ENCODE measurements around the gene WWC2. TPM values are rescaled to one million over a fixed set of nuclear protein-coding genes. Genes with fewer than 3 reads are reported as not detected.

The WWC2 gene
- total RNA-seq, 1 experiment from 2014 or later: 82.8 TPM

DNA sequence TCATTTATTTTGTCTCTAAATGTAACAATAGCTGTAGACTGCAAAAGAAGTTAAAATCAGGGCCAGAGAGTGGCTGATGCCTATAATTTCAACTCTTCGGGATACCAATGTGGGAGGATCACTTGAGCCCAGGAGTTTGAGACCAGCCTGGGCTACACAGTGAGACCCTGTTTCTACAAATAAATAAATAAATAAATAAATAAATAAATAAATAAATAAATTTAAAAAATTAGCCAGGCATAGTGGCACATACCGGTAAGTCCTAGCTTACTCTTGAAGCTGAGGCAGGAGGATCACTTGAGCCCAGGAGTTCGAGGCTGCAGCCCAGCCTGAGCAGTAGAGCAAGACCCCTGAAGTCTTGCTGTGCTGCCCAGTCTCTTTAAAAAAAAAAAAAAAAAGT, 79.1 kb downstream of the WWC2 start:
- no peaks in the 10 kb centered on the region for H3K9me3 ChIP-seq (ENCODE audit: low read depth, low read length, poor library complexity, severe bottlenecking)
- H3K4me1 ChIP-seq (ENCODE audit: insufficient read depth, low read length, poor library complexity, severe bottlenecking): peaks cover 68% of the 10 kb centered on the region
- no peaks in the 10 kb centered on the region for H3K27me3 ChIP-seq (replicated peaks; ENCODE audit: insufficient read depth, low read depth, low read length, poor library complexity)
- no TSS peak for BruUV-seq (replicated peaks)
- no peaks in the 10 kb centered on the region for H3K36me3 ChIP-seq (ENCODE audit: insufficient read depth, low read length, poor library complexity, severe bottlenecking)
- H3K27ac ChIP-seq (ENCODE audit: low read depth, low read length, poor library complexity, severe bottlenecking): no peak overlapping the region
- H3K4me3 ChIP-seq (ENCODE audit: low read depth, low read length, poor library complexity, severe bottlenecking): no peak overlapping the region
- TF ChIP-seq, protein P1, sequence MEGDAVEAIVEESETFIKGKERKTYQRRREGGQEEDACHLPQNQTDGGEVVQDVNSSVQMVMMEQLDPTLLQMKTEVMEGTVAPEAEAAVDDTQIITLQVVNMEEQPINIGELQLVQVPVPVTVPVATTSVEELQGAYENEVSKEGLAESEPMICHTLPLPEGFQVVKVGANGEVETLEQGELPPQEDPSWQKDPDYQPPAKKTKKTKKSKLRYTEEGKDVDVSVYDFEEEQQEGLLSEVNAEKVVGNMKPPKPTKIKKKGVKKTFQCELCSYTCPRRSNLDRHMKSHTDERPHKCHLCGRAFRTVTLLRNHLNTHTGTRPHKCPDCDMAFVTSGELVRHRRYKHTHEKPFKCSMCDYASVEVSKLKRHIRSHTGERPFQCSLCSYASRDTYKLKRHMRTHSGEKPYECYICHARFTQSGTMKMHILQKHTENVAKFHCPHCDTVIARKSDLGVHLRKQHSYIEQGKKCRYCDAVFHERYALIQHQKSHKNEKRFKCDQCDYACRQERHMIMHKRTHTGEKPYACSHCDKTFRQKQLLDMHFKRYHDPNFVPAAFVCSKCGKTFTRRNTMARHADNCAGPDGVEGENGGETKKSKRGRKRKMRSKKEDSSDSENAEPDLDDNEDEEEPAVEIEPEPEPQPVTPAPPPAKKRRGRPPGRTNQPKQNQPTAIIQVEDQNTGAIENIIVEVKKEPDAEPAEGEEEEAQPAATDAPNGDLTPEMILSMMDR (conservative IDR thresholded peaks at IDR 0.05; ENCODE audit: low read depth, low read length): no peak
- TF ChIP-seq EZH2 (IDR thresholded peaks at IDR 0.05; ENCODE audit: borderline replicate concordance, low read depth, low read length, poor library complexity, severe bottlenecking): no peak
- intact Hi-C loops (cut with micrococcal nuclease; ENCODE audit: unreplicated experiment): no loop called here
- POLR2A ChIA-PET (ENCODE audit: low non-redundant PET): no interaction called here
- CTCF ChIA-PET: no interaction called here
- no peak for DNase-seq (ENCODE audit: low spot score)

- CTCF ChIA-PET: no interaction called here
- no TSS peak for BruUV-seq (replicated peaks)
- POLR2A ChIA-PET (ENCODE audit: low non-redundant PET): no interaction called here
These were observed 81.0 kb downstream of the WWC2 start for GRCh38 chr4:183180096-183180495.

DNA sequence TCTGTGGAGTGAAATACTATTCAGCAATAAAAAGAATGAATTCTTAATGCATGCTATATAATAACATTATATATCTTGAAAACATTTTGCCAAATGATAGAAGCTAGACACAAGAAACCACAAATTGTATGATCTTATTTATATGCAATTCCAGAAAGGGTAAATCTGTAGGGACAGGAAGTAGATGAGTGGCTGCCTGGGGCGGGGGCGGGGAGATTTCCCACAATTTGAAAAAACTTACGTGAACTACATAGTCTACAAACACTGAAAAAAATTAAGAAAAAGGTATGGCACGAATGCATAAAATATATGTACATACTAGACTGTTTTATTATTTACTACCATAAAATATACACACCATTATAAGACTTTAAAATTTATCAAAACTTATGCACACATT, 81.6 kb downstream of the WWC2 start:
- CTCF ChIA-PET: no interaction called here
- no peaks in the 10 kb centered on the region for H3K27me3 ChIP-seq (replicated peaks; ENCODE audit: insufficient read depth, low read depth, low read length, poor library complexity)
- peaks cover 52% of the 10 kb centered on the region for H3K4me1 ChIP-seq (ENCODE audit: insufficient read depth, low read length, poor library complexity, severe bottlenecking)
- TF ChIP-seq, protein P1 (conservative IDR thresholded peaks at IDR 0.05; ENCODE audit: low read depth, low read length): no peak
- no peak for TF ChIP-seq EZH2 (IDR thresholded peaks at IDR 0.05; ENCODE audit: borderline replicate concordance, low read depth, low read length, poor library complexity, severe bottlenecking)
- no peaks in the 10 kb centered on the region for H3K36me3 ChIP-seq (ENCODE audit: insufficient read depth, low read length, poor library complexity, severe bottlenecking)
- intact Hi-C loops (cut with micrococcal nuclease; ENCODE audit: unreplicated experiment): loop anchor here (2.0 kb wide), 1 partner anchor 80 kb away; no protein-coding TSS in a partner anchor
- peak; percentile 84 for DNase-seq (ENCODE audit: low spot score)
- POLR2A ChIA-PET (ENCODE audit: low non-redundant PET): no interaction called here
- no peak overlapping the region for H3K4me3 ChIP-seq (ENCODE audit: low read depth, low read length, poor library complexity, severe bottlenecking)
- H3K9me3 ChIP-seq (ENCODE audit: low read depth, low read length, poor library complexity, severe bottlenecking): no peaks in the 10 kb centered on the region
- peak overlapping the region; percentile 79 for H3K27ac ChIP-seq (ENCODE audit: low read depth, low read length, poor library complexity, severe bottlenecking)
- no TSS peak for BruUV-seq (replicated peaks)

More at GRCh38 chr4:183180096-183180495, 81.0 kb downstream of the WWC2 start:
- Histone ChIP-seq H3K27me3 (replicated peaks; ENCODE audit: insufficient read depth, low read depth, low read length, poor library complexity) (no peaks in the 10 kb centered on the region), H3K4me3 (ENCODE audit: low read depth, low read length, poor library complexity, severe bottlenecking) (no peak overlapping the region), H3K27ac (ENCODE audit: low read depth, low read length, poor library complexity, severe bottlenecking) (peak overlapping the region; percentile 79), H3K36me3 (ENCODE audit: insufficient read depth, low read length, poor library complexity, severe bottlenecking) (no peaks in the 10 kb centered on the region), H3K9me3 (ENCODE audit: low read depth, low read length, poor library complexity, severe bottlenecking) (no peaks in the 10 kb centered on the region), H3K4me1 (ENCODE audit: insufficient read depth, low read length, poor library complexity, severe bottlenecking) (peaks cover 57% of the 10 kb centered on the region)
- intact Hi-C loops (cut with micrococcal nuclease; ENCODE audit: unreplicated experiment): loop anchor here (2.0 kb wide), 1 partner anchor 79 kb away; no protein-coding TSS in a partner anchor
- no peak for TF ChIP-seq EZH2 (IDR thresholded peaks at IDR 0.05; ENCODE audit: borderline replicate concordance, low read depth, low read length, poor library complexity, severe bottlenecking)
- TF ChIP-seq, protein P1 (conservative IDR thresholded peaks at IDR 0.05; ENCODE audit: low read depth, low read length): no peak
- DNase-seq (ENCODE audit: low spot score): peak; percentile 37
